Measurements from ENCODE around the gene MEIOSIN.

- TF ChIP-seq, protein P1, sequence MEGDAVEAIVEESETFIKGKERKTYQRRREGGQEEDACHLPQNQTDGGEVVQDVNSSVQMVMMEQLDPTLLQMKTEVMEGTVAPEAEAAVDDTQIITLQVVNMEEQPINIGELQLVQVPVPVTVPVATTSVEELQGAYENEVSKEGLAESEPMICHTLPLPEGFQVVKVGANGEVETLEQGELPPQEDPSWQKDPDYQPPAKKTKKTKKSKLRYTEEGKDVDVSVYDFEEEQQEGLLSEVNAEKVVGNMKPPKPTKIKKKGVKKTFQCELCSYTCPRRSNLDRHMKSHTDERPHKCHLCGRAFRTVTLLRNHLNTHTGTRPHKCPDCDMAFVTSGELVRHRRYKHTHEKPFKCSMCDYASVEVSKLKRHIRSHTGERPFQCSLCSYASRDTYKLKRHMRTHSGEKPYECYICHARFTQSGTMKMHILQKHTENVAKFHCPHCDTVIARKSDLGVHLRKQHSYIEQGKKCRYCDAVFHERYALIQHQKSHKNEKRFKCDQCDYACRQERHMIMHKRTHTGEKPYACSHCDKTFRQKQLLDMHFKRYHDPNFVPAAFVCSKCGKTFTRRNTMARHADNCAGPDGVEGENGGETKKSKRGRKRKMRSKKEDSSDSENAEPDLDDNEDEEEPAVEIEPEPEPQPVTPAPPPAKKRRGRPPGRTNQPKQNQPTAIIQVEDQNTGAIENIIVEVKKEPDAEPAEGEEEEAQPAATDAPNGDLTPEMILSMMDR (conservative IDR thresholded peaks at IDR 0.05; ENCODE audit: low read depth, low read length), result no peak
- peak; percentile 57 for TF ChIP-seq USF2 (IDR thresholded peaks at IDR 0.05; ENCODE audit: low read depth, low read length)
- TF ChIP-seq POLR2A (IDR thresholded peaks at IDR 0.05; ENCODE audit: low read depth, low read length), result peak; percentile 91
- 0 out of 2 replicates have a peak, but pooled peaks have one; percentile 7 for TF ChIP-seq CEBPB (IDR thresholded peaks at IDR 0.05; ENCODE audit: low read depth, low read length)
These were observed 40.8 kb upstream of the MEIOSIN start, which contains the start of gene QPCTL for GRCh38 chr19:45692187-45693105.
